ENCODE measurements around the gene KCNMB1. TPM values are rescaled to one million over a fixed set of nuclear protein-coding genes. Genes with fewer than 3 reads are reported as not detected.

The KCNMB1 gene
- total and polyA plus RNA-seq, 2 donors (not counting 3 experiments of a cell fraction or from before 2014, with no cell fraction given): 0.15 to 0.29 TPM

DNA sequence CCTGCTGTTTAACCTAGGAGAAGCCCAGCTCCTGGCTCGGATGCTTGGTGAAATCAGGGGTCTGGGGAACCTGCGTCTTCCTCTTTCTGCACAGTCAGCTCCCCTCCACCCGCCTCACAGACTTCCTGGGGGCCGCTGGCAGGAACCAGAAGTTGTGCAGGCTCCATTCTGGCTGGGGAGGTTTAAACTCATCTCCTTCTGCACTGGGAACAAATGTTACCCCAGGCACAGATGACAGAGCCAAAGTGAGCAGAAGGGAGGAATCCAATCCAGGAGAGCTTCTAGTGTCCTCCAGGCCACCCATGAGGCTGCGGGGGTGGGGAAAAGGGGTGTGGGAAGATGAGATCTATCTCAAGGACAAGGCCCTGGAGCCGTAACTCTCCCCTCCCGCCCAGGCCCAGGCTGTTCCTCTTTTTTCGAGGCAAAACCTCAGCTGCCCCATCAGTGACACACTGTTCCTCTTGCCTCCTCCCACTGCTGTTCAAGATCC is 31.2 kb downstream of the KCNMB1 start:
- intact Hi-C loops (cut with micrococcal nuclease) (no loop called here), dilution Hi-C loops (cut with MboI; ENCODE audit: extremely low pct_ligation_motif_present, low sequenced_read_pairs) (no loop called here)
- peaks cover 0 to 5% of the 10 kb centered on the region in 2 experiments for H3K27me3 ChIP-seq (ENCODE audit: control insufficient read depth in 2 of 2, insufficient read depth in 2 of 2, low read length in 2 of 2)
- ChIA-PET POLR2A (no interaction called here), CTCF (no interaction called here)
- H3K9me3 ChIP-seq (replicated peaks; ENCODE audit: control insufficient read depth, insufficient read depth, low read length): no peaks in the 10 kb centered on the region
- DNase-seq (ENCODE audit: low read depth, low spot score) (no peak), FAIRE-seq (no peak)
- H2AFZ ChIP-seq (ENCODE audit: low read depth, low read length): no peak overlapping the region
- H3K4me2 ChIP-seq (ENCODE audit: insufficient read depth, low read length): no peak overlapping the region
- no peaks in the 10 kb centered on the region for H3K9me1 ChIP-seq (replicated peaks; ENCODE audit: control insufficient read depth, extremely low read depth, insufficient read depth, low read length)
- no peaks in the 10 kb centered on the region for H3K4me1 ChIP-seq (ENCODE audit: control insufficient read depth, extremely low read depth, insufficient read depth, low read length)
- no peak overlapping the region for H3K27ac ChIP-seq (ENCODE audit: insufficient read depth, low read depth, low read length)
- no TSS peak for BruUV-seq (replicated peaks)
- no peaks in the 10 kb centered on the region for H3K36me3 ChIP-seq (ENCODE audit: control insufficient read depth in 2 of 2, extremely low read depth in 1 of 2, insufficient read depth in 2 of 2, low read length in 2 of 2)
- no peaks in the 10 kb centered on the region for H3K79me2 ChIP-seq (ENCODE audit: control insufficient read depth, insufficient read depth, low read length)
- H4K20me1 ChIP-seq (replicated peaks; ENCODE audit: control insufficient read depth, extremely low read depth, insufficient read depth, low read length): no peaks in the 10 kb centered on the region
- H3K9ac ChIP-seq (replicated peaks; ENCODE audit: extremely low read depth, insufficient read depth, low read length): no peak overlapping the region
- no peak overlapping the region for H3K4me3 ChIP-seq (replicated peaks in 1 of 3; ENCODE audit: insufficient read depth in 1 of 3, low read depth in 1 of 3, low read length in 3 of 3)
- TF ChIP-seq POLR2A (IDR thresholded peaks at IDR 0.05; ENCODE audit: low read depth, low read length): no peak
- no peak for TF ChIP-seq EZH2 (IDR thresholded peaks at IDR 0.05; ENCODE audit: borderline replicate concordance, low read depth, low read length, severe bottlenecking)
- TF ChIP-seq, protein P1, sequence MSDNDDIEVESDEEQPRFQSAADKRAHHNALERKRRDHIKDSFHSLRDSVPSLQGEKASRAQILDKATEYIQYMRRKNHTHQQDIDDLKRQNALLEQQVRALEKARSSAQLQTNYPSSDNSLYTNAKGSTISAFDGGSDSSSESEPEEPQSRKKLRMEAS (IDR thresholded peaks at IDR 0.05; ENCODE audit: insufficient read depth, insufficient read length): no peak
- no peak for TF ChIP-seq FOS (IDR thresholded peaks at IDR 0.05; ENCODE audit: borderline replicate concordance, insufficient read depth, low read length)
- no peak for TF ChIP-seq MYC (IDR thresholded peaks at IDR 0.05; ENCODE audit: low read depth, low read length)
- TF ChIP-seq GATA2 (IDR thresholded peaks at IDR 0.05; ENCODE audit: insufficient read depth, insufficient read length, low read depth, low read length): no peak
- TF ChIP-seq, protein P2, sequence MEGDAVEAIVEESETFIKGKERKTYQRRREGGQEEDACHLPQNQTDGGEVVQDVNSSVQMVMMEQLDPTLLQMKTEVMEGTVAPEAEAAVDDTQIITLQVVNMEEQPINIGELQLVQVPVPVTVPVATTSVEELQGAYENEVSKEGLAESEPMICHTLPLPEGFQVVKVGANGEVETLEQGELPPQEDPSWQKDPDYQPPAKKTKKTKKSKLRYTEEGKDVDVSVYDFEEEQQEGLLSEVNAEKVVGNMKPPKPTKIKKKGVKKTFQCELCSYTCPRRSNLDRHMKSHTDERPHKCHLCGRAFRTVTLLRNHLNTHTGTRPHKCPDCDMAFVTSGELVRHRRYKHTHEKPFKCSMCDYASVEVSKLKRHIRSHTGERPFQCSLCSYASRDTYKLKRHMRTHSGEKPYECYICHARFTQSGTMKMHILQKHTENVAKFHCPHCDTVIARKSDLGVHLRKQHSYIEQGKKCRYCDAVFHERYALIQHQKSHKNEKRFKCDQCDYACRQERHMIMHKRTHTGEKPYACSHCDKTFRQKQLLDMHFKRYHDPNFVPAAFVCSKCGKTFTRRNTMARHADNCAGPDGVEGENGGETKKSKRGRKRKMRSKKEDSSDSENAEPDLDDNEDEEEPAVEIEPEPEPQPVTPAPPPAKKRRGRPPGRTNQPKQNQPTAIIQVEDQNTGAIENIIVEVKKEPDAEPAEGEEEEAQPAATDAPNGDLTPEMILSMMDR (IDR thresholded peaks at IDR 0.05; ENCODE audit: extremely low read depth in 1 of 2, insufficient read depth in 1 of 2, low read depth in 1 of 2, low read length in 2 of 2): no peak
- no peak for TF ChIP-seq JUN (IDR thresholded peaks at IDR 0.05; ENCODE audit: borderline replicate concordance, insufficient read depth, insufficient read length, low read depth)
- no peak for TF ChIP-seq POLR2AphosphoS5 (IDR thresholded peaks at IDR 0.05; ENCODE audit: insufficient read depth, low read depth, low read length)

Measured in endothelial cell of umbilical vein (primary cell).